ENCODE data around the gene TEDC2. TPM values are rescaled to one million over a fixed set of nuclear protein-coding genes. Genes with fewer than 3 reads are reported as not detected.

Gene TEDC2
- total and polyA plus RNA-seq, 9 of the 15 experiments (the other 6 are each of a cell fraction or from before 2014, with no cell fraction given), result 0.75 to 57.0 (median 17.6) TPM

DNA sequence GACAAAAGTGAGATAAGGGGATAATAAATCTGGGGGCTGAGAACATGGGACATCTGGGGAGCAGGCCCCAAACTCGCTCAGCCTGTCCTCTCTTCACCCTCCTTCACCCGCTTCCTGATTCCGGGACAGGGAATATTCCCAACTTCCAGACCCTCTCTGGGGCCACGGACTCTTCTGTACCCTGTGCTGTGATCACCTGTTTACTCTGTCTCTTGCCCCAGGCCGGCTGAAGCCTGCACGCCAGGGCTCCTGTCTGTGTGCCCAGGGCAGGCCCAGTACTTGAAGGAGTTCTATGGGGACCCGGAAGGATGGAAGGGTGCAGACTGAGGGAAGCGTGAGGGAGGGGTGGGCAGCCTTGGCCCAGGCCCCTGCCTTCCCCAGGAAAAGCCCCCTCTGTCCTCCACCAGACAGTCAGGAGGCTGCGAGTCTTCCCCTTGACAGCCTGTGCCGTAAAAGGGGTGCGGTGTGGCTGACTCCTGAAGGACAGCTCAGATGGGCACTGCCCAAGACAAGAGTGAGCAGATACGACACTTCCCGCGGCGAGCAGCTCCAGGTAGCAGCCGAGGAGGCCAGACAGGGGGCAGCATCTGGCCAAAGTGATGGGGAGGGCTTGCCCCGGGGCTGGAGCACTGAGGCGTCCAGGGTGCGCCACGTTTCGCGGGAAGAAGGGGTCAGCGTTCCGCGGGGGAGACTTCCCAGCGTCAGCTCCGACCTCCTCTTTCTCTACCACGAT is 31.7 kb upstream of the TEDC2 start (continued):
- TF ChIP-seq, protein P1, sequence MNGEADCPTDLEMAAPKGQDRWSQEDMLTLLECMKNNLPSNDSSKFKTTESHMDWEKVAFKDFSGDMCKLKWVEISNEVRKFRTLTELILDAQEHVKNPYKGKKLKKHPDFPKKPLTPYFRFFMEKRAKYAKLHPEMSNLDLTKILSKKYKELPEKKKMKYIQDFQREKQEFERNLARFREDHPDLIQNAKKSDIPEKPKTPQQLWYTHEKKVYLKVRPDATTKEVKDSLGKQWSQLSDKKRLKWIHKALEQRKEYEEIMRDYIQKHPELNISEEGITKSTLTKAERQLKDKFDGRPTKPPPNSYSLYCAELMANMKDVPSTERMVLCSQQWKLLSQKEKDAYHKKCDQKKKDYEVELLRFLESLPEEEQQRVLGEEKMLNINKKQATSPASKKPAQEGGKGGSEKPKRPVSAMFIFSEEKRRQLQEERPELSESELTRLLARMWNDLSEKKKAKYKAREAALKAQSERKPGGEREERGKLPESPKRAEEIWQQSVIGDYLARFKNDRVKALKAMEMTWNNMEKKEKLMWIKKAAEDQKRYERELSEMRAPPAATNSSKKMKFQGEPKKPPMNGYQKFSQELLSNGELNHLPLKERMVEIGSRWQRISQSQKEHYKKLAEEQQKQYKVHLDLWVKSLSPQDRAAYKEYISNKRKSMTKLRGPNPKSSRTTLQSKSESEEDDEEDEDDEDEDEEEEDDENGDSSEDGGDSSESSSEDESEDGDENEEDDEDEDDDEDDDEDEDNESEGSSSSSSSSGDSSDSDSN (IDR thresholded peaks at IDR 0.05; ENCODE audit: borderline replicate concordance in 1 of 2, low read depth in 2 of 2, low read length in 2 of 2), result peak in 1 of 2 experiments; percentile 83; a peak in 1 of 4 replicates
- TF ChIP-seq MAZ (CRISPR knock-in tag; conservative IDR thresholded peaks at IDR 0.05 in 1 of 2, IDR thresholded peaks at IDR 0.05 in 1 of 2) (peak; percentile 65 to 81; a peak in 3 of 4 replicates), ZNF609 (CRISPR knock-in tag; IDR thresholded peaks at IDR 0.05; ENCODE audit: borderline replicate concordance) (no peak), FOXM1 (IDR thresholded peaks at IDR 0.05; ENCODE audit: low read depth) (no peak), FOXM1 (CRISPR knock-in tag; IDR thresholded peaks at IDR 0.05; ENCODE audit: low read depth) (no peak), ZNF740 (CRISPR knock-in tag; IDR thresholded peaks at IDR 0.05) (peak; percentile 68), ZNF740 (tag; IDR thresholded peaks at IDR 0.05) (no peak), ZNF764 (CRISPR knock-in tag; IDR thresholded peaks at IDR 0.05; ENCODE audit: low read depth) (0 out of 2 replicates have a peak, but pooled peaks have one; percentile 30), ZNF263 (CRISPR knock-in tag; IDR thresholded peaks at IDR 0.05; ENCODE audit: borderline replicate concordance) (peak; percentile 91), BACH1 (tag; IDR thresholded peaks at IDR 0.05) (no peak), CREBBP (IDR thresholded peaks at IDR 0.05; ENCODE audit: low read depth, low read length) (no peak), HSF4 (CRISPR knock-in tag; IDR thresholded peaks at IDR 0.05; ENCODE audit: borderline replicate concordance) (no peak)
- TF ChIP-seq, protein P2, sequence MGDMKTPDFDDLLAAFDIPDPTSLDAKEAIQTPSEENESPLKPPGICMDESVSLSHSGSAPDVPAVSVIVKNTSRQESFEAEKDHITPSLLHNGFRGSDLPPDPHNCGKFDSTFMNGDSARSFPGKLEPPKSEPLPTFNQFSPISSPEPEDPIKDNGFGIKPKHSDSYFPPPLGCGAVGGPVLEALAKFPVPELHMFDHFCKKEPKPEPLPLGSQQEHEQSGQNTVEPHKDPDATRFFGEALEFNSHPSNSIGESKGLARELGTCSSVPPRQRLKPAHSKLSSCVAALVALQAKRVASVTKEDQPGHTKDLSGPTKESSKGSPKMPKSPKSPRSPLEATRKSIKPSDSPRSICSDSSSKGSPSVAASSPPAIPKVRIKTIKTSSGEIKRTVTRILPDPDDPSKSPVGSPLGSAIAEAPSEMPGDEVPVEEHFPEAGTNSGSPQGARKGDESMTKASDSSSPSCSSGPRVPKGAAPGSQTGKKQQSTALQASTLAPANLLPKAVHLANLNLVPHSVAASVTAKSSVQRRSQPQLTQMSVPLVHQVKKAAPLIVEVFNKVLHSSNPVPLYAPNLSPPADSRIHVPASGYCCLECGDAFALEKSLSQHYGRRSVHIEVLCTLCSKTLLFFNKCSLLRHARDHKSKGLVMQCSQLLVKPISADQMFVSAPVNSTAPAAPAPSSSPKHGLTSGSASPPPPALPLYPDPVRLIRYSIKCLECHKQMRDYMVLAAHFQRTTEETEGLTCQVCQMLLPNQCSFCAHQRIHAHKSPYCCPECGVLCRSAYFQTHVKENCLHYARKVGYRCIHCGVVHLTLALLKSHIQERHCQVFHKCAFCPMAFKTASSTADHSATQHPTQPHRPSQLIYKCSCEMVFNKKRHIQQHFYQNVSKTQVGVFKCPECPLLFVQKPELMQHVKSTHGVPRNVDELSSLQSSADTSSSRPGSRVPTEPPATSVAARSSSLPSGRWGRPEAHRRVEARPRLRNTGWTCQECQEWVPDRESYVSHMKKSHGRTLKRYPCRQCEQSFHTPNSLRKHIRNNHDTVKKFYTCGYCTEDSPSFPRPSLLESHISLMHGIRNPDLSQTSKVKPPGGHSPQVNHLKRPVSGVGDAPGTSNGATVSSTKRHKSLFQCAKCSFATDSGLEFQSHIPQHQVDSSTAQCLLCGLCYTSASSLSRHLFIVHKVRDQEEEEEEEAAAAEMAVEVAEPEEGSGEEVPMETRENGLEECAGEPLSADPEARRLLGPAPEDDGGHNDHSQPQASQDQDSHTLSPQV (IDR thresholded peaks at IDR 0.05), result 0 out of 2 replicates have a peak, but pooled peaks have one; percentile 47

All from K562 (cell line).